Upper lobe of right lung (tissue), 1 donor: ENCODE data around the gene ARHGAP5. TPM values are rescaled to one million over a fixed set of nuclear protein-coding genes. Genes with fewer than 3 reads are reported as not detected.

ENCODE experiments used
- ATAC-seq: fragments of 200-7000 bp; cut with Tn5 transposase; one replicate; pipeline ENCODE4 v1.9.1; 2020; ENCODE audit warnings: mild to moderate bottlenecking, moderate library complexity
- DNase-seq: peaks from one replicate; pipeline ENCODE4 v3.0.0-alpha.2; 2020
- H3K27ac ChIP-seq: fragments of 200-600 bp; one replicate; pipeline ENCODE4 v1.8.0; 2022
- H3K27me3 ChIP-seq: fragments of 200-600 bp; one replicate; pipeline ENCODE4 v1.8.0; 2022; ENCODE audit warnings: mild to moderate bottlenecking
- H3K36me3 ChIP-seq: fragments of 200-600 bp; one replicate; pipeline ENCODE4 v1.8.0; 2022
- H3K4me1 ChIP-seq: fragments of 200-600 bp; one replicate; pipeline ENCODE4 v1.8.0; 2022
- H3K4me3 ChIP-seq: fragments of 200-600 bp; one replicate; pipeline ENCODE4 v1.8.0; 2022; ENCODE audit warnings: mild to moderate bottlenecking
- H3K9me3 ChIP-seq: fragments of 200-600 bp; one replicate; pipeline ENCODE4 v1.8.0; 2022
- intact Hi-C: fragments of 100-400 bp; cut with DNase I; formaldehyde crosslinking; loops from one replicate; pipeline ENCODE4 v1.11.0; 2022
- total RNA-seq: library from RNA; stranded (reverse); fragmentation: NEBNext Ultra II Directional; extraction: Animal tissue kit (Norgen Biotek cat#: 25700); gene quantifications from one replicate; pipeline ENCODE4 v1.2.1, GENCODE V29; 2021
- TF ChIP-seq, protein P1 (sequence below): fragments of 200-600 bp; IDR thresholded peaks from one replicate; pipeline ENCODE4 v1.8.0; 2022; ENCODE audit warnings: antibody characterized with exemption
- donor health status: DM: no; HTN: yes; CAD: no; lungs with severe emphysema.

The ARHGAP5 gene
- total RNA-seq, 1 donor from 2014 or later: 111 TPM

DNA sequence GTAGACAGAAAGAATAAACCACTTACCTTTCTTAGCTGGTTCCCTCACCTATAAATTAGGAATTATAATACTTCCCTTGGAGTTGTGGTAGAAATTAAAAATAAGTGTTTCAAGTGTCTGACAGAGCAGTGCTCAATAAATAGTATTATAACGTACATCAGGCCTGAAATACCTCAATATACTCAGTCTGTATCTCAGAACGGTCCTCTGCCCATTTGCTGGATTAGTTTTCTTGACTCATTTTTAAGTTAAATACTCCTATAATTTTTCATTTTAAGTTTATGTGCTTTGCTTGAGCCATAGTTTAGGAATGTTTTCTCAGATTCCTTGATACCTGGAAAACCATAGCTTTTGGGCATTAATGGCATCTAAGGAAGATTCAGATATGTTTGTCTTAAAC lies 22.4 kb downstream of the ARHGAP5 start:
- Histone ChIP-seq H3K4me1 (peaks cover 7% of the 10 kb centered on the region), H3K27me3 (no peaks in the 10 kb centered on the region), H3K36me3 (peaks cover 9% of the 10 kb centered on the region), H3K27ac (no peak overlapping the region), H3K4me3 (no peak overlapping the region), H3K9me3 (no peaks in the 10 kb centered on the region)
- no peak for DNase-seq
- no peak for ATAC-seq
- intact Hi-C loops: no loop called here
- TF ChIP-seq, protein P1, sequence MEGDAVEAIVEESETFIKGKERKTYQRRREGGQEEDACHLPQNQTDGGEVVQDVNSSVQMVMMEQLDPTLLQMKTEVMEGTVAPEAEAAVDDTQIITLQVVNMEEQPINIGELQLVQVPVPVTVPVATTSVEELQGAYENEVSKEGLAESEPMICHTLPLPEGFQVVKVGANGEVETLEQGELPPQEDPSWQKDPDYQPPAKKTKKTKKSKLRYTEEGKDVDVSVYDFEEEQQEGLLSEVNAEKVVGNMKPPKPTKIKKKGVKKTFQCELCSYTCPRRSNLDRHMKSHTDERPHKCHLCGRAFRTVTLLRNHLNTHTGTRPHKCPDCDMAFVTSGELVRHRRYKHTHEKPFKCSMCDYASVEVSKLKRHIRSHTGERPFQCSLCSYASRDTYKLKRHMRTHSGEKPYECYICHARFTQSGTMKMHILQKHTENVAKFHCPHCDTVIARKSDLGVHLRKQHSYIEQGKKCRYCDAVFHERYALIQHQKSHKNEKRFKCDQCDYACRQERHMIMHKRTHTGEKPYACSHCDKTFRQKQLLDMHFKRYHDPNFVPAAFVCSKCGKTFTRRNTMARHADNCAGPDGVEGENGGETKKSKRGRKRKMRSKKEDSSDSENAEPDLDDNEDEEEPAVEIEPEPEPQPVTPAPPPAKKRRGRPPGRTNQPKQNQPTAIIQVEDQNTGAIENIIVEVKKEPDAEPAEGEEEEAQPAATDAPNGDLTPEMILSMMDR: no peak

DNA sequence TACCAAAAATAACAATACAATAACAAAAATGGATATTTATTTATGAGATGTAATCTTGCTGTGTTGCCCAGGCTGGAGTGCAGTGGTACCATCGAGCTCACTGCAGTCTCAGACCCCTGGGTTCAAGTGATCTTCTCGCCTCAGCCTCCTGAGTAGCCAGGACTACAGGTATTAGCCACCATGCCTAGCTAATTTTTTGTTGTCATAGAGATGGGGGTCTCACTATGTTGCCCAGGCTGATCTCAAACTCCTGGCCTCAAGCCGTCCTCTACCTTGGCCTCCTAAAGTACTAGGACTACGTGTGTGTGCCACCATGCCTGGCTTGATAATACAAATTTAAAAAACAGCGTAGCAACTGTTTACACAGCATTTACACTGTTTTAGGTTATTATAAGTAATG lies 23.1 kb downstream of the ARHGAP5 start:
- H3K4me1 ChIP-seq: peaks cover 12% of the 10 kb centered on the region
- peaks cover 9% of the 10 kb centered on the region for H3K36me3 ChIP-seq
- TF ChIP-seq, protein P1: no peak
- intact Hi-C loops: no loop called here
- H3K4me3 ChIP-seq: no peak overlapping the region
- DNase-seq: no peak
- H3K27ac ChIP-seq: no peak overlapping the region
- no peaks in the 10 kb centered on the region for H3K27me3 ChIP-seq
- H3K9me3 ChIP-seq: no peaks in the 10 kb centered on the region
- ATAC-seq: no peak

DNA sequence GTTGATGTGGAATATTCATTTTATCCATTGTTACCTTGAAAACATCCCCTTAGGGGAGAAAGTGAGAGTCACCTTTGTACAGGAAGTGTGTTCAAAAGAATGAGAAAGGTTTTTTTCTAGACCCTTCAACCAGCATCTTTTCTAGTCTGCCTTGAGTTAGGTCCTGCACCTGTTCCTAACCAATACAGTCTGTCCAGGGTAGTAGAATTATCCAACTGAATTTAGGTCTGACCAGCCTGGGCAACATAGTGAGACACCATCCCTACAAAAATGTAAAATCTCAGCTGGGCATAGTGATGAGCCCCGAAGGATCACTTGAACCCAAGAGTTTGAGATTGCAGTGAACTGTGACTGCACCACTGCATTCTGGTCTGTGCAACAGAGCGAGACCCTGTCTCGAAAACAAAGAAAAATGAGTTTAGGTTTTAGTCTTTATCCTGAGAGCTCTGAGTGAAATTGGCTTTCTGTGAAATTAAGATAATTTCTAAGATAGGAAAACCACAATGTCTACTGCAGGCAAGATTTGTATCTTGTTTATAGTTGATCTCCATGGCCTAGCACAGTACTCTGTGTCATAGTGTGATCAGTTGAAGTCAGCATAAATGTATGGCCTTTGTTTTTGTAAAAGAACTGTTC lies 25.2 kb downstream of the ARHGAP5 start:
- intact Hi-C loops: no loop called here

DNA sequence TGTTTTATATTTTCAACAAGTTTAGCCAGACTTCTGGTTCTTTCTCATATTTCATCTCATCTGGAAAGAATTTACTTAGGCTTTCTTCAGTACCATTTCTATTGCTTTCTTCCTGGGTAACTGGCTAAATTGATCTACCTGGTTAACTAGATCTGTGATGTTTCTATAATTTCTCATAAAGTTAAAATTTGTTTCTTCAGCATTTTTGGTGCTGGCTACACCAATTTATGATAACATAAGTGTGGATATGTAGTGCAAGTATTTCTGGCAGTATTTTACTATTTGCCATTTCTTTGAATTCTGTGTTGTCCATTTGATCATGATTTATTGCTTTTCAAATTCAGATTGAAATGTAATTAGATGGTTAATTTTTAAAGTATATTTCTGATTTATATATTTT lies 25.9 kb downstream of the ARHGAP5 start:
- intact Hi-C loops: no loop called here
- ATAC-seq (no peak), DNase-seq (no peak)
- peaks cover 13% of the 10 kb centered on the region for H3K4me1 ChIP-seq
- H3K27ac ChIP-seq: no peak overlapping the region
- H3K9me3 ChIP-seq: no peaks in the 10 kb centered on the region
- H3K36me3 ChIP-seq: peaks cover 4% of the 10 kb centered on the region
- no peaks in the 10 kb centered on the region for H3K27me3 ChIP-seq
- TF ChIP-seq, protein P1: no peak
- no peak overlapping the region for H3K4me3 ChIP-seq

More for the DNA sequence above, 25.2 kb downstream of the ARHGAP5 start:
- TF ChIP-seq, protein P1: no peak
- Histone ChIP-seq H3K36me3 (peaks cover 4% of the 10 kb centered on the region), H3K27me3 (no peaks in the 10 kb centered on the region), H3K27ac (no peak overlapping the region), H3K4me3 (no peak overlapping the region), H3K4me1 (peaks cover 13% of the 10 kb centered on the region), H3K9me3 (no peaks in the 10 kb centered on the region)
- DNase-seq: no peak
- no peak for ATAC-seq

DNA sequence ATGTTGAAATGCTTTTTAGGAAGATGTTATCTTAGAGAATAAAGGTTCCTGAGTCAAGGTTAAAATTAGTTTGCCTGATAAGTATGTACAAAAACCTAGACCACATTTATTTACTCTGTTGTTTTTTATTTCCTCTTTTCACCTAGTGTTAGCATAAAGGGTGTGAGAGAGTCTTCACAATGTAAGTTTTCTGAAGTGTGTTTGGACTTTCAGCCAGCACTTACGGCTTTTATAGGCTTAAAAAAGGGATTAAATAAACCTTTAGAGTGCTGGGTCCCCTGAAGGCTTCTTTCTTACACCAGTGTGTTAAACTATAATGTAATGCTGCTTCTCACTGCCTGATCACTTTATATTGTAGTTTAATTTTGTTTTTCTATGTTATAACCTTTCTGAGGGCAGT lies 27.2 kb downstream of the ARHGAP5 start:
- H3K36me3 ChIP-seq: peaks cover 4% of the 10 kb centered on the region
- intact Hi-C loops: no loop called here
- H3K4me3 ChIP-seq: no peak overlapping the region
- no peak for DNase-seq
- no peaks in the 10 kb centered on the region for H3K27me3 ChIP-seq
- peaks cover 13% of the 10 kb centered on the region for H3K4me1 ChIP-seq
- H3K9me3 ChIP-seq: no peaks in the 10 kb centered on the region
- no peak for ATAC-seq
- no peak overlapping the region for H3K27ac ChIP-seq
- TF ChIP-seq, protein P1: no peak

DNA sequence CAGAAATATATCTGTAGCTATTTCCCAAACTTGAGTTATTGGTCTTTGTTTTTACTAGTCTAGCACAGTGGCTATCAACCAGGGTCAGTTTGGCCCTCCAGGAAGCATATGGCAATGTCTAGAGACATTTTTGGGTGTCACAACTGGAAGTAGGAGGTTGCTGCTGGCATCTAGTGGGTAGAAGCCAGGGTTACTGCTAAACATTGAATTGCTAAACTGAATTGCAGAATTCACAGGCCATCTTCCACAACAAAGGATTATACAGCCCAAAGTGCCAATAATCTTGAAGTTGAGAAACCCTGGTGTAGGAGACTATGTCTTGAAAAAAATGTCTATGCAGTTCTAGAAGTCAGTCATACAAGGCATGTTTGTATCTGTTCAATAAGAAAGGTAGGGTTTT lies 27.7 kb downstream of the ARHGAP5 start:
- H3K4me1 ChIP-seq: peaks cover 13% of the 10 kb centered on the region
- intact Hi-C loops: no loop called here

More for the DNA sequence above, 27.7 kb downstream of the ARHGAP5 start:
- Histone ChIP-seq H3K27ac (no peak overlapping the region), H3K27me3 (no peaks in the 10 kb centered on the region), H3K9me3 (no peaks in the 10 kb centered on the region), H3K36me3 (peaks cover 4% of the 10 kb centered on the region), H3K4me3 (no peak overlapping the region)
- DNase-seq (no peak), ATAC-seq (peak; percentile 64)
- TF ChIP-seq, protein P1: no peak
